NB4 (cell line): ENCODE results near the gene ACRV1.

Source experiments
- CTCF ChIP-seq: IDR thresholded peaks from one replicate; pipeline ENCODE4 v1.5.1; 2012; ENCODE audit warnings: low read depth, low read length
- MAX ChIP-seq: IDR thresholded peaks from 2 replicates; pipeline ENCODE4 v1.6.1; 2011; ENCODE audit warnings: low read depth, low read length
- MYC ChIP-seq: IDR thresholded peaks from 2 replicates; pipeline ENCODE4 v1.6.1; 2011; ENCODE audit warnings: low read depth, low read length
- POLR2A ChIP-seq: IDR thresholded peaks from 2 replicates; pipeline ENCODE4 v1.6.1; 2011; ENCODE audit warnings: mild to moderate bottlenecking; ENCODE audit not compliant: insufficient read length; ENCODE audit errors: extremely low read depth

GRCh38 chr11:125701018-125701610 lies 20.5 kb upstream of the ACRV1 start:
- TF ChIP-seq CTCF = no peak
- TF ChIP-seq POLR2A = no peak
- no peak for TF ChIP-seq MAX
- TF ChIP-seq MYC = no peak
